ENCODE data around the gene GATA6. TPM values are rescaled to one million over a fixed set of nuclear protein-coding genes. Genes with fewer than 3 reads are reported as not detected.

GATA6 gene
- total RNA-seq: 5.2 and 8.7 TPM in 2 replicates

DNA sequence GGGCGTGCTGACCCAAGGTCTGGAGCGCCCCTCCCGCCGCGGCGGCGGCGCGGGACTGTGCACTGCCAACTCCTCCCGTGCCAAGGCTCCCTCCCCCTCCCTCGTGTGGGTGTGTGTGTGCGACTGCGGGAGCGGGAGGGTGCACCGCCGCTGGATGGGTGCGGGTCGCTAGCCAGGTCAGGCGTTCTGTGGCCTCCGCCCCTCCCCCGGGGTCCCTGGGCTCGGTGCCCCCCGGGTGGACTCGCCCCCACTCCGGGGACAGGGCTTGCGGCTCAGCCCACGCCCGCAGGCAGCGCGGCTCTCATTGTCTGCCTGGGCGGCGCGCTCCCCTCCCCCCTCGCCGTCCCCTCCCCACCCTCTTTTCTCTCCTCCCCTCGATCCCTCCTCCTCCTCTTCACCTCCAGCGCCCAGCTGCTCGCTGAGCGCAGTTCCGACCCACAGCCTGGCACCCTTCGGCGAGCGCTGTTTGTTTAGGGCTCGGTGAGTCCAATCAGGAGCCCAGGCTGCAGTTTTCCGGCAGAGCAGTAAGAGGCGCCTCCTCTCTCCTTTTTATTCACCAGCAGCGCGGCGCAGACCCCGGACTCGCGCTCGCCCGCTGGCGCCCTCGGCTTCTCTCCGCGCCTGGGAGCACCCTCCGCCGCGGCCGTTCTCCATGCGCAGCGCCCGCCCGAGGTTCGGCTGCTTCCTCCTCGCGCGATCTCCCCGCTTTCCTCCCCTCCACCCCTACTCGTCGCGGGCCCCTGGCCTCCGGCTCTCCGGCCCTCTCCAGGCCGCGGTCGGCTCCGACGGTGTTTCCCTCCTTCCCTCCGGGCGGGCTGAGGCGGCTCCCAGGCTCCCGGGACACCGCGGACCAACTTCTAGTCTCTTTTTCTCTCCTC is at the start of gene GATA6:
GATA6 (plus strand) TSS at position 579 of the 878 bp plus-strand sequence. CDS start 1,556 bp downstream, outside the sequence.
- H3K4me3 ChIP-seq (ENCODE audit: low read depth, low read length): peak within 1 kb of the TSS; percentile 88
- TF ChIP-seq, protein P1, sequence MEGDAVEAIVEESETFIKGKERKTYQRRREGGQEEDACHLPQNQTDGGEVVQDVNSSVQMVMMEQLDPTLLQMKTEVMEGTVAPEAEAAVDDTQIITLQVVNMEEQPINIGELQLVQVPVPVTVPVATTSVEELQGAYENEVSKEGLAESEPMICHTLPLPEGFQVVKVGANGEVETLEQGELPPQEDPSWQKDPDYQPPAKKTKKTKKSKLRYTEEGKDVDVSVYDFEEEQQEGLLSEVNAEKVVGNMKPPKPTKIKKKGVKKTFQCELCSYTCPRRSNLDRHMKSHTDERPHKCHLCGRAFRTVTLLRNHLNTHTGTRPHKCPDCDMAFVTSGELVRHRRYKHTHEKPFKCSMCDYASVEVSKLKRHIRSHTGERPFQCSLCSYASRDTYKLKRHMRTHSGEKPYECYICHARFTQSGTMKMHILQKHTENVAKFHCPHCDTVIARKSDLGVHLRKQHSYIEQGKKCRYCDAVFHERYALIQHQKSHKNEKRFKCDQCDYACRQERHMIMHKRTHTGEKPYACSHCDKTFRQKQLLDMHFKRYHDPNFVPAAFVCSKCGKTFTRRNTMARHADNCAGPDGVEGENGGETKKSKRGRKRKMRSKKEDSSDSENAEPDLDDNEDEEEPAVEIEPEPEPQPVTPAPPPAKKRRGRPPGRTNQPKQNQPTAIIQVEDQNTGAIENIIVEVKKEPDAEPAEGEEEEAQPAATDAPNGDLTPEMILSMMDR (IDR thresholded peaks at IDR 0.05; ENCODE audit: insufficient read depth, low read depth, low read length): peak; percentile 49
- peak; percentile 93 for DNase-seq (ENCODE audit: low read depth)

DNA sequence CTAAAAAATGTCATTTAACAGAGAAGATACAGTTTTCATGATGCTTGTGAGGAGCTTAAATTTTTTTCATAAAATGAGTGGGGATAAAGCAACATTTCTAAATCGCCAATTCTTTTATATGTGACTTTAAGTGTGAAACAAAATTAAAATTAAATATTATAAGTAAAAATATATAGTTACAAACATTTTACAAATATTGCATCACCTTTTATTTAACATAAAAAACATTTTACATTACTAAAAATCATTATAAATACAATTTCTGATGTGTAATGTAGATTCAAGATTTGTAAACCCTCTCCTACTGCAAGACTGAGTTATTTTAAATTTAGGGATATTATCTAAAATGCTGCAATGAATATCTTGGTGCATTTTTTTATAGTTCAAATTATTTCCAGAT is 44.4 kb upstream of the GATA6 start:
- H3K4me3 ChIP-seq (ENCODE audit: low read depth, low read length): no peak overlapping the region
- TF ChIP-seq, protein P1 (IDR thresholded peaks at IDR 0.05; ENCODE audit: insufficient read depth, low read depth, low read length): no peak
- no peak for DNase-seq (ENCODE audit: low read depth)

DNA sequence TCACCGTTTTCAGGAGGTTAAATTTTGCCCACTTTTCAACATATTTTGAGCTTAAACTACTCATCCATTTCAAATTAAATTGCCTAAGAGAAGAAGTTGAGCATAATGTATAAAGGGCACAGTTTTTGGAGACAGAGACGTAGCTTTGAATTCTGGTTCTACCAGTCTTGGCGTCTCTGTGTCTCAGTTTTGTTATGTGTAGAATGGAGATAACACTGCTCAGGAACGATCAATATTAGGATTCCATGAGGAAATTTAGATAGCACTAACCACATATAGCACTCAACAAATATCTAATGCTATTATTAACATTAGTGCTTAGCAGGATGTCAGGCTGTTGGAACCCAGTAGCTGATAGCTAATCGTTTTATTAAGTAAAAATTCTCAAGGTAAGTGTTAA is 40.4 kb upstream of the GATA6 start:
- no peak for DNase-seq (ENCODE audit: low read depth)
- no peak overlapping the region for H3K4me3 ChIP-seq (ENCODE audit: low read depth, low read length)
- TF ChIP-seq, protein P1 (IDR thresholded peaks at IDR 0.05; ENCODE audit: insufficient read depth, low read depth, low read length): no peak

DNA sequence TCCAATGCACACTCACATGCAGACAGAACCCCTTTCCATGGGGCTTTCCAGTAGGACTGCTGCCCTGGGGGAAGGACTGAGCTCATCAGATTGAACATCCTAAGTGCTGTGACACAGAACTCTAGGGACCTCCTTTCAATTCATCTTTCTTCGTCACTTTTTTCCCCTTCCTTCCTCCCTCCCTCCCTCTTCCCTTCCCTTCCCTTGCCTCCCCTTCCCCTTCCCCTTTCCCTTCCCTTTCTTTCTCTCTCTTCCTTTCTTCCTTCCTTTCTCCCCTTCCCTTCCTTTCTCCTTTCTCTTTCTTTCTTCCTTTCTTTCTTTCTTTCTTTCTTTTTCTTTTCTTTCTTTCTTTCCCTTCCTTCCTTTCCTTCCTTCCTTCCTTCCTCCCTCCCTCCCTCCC is 39.6 kb upstream of the GATA6 start:
- TF ChIP-seq, protein P1 (IDR thresholded peaks at IDR 0.05; ENCODE audit: insufficient read depth, low read depth, low read length): no peak
- H3K4me3 ChIP-seq (ENCODE audit: low read depth, low read length): no peak overlapping the region
- DNase-seq (ENCODE audit: low read depth): no peak

DNA sequence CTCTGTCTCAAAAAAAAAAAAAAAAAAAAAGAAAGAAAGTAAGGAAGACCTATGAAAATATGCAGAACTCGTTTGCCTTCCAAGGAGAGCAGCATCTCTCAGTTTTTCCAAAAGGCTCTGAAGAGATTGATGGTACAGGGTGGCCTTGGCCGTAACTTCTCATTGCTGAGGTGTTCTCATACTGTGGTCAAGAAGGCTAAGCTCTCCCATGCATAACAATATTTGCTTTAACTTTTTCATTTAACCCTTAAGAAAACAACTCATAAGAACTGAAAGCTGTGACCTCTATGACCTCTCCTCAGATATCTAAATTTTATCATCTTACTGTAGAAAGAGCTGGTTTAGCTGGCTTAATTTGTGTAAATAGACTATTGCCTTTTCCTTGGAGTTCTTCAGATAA is 37.1 kb upstream of the GATA6 start:
- TF ChIP-seq, protein P1 (IDR thresholded peaks at IDR 0.05; ENCODE audit: insufficient read depth, low read depth, low read length): no peak
- no peak for DNase-seq (ENCODE audit: low read depth)
- H3K4me3 ChIP-seq (ENCODE audit: low read depth, low read length): no peak overlapping the region

DNA sequence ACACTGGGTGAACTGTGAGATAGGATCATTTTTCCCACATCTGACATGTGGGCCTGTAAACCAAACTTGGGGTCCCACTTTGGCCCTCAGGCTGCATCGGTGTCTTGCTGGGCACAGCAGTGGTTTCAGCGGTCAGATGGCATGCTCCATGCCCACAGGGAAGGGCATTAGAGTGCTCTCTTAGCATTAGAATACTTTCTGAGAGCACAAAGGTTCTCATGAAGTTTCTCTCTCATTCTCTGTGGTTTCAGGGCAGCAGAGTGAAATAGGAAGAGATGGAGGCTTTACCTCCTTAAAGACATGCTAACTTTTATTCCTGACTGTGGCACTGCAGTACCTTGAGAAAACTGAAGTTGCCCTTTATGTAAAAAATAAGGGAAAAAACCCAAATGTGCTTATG is 36.6 kb upstream of the GATA6 start:
- TF ChIP-seq, protein P1 (IDR thresholded peaks at IDR 0.05; ENCODE audit: insufficient read depth, low read depth, low read length): no peak

More for the DNA sequence above, 36.6 kb upstream of the GATA6 start:
- DNase-seq (ENCODE audit: low read depth): no peak
- no peak overlapping the region for H3K4me3 ChIP-seq (ENCODE audit: low read depth, low read length)

Data from fibroblast of villous mesenchyme (primary cell).